ENCODE results near the gene CEP135.

The CEP135 gene

DNA sequence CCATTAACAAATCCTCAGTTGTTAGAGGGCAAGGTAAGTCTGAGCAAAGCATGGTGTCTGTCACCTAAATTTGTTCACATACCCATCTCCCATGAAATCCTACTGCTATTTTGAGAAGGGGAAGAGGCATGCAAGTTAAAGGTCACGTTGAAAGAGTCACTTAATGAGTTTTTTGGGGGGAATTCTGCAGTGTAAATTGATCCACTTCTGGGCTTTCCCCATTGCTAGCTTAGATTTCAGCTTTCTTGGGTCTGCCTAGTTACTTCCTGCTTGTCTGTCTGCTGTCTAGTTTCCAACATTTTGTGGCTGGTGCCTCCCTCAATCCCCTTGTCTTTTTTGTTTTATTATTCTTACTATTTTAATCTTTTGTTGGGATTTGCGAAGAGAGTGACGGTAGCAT is 32.0 kb downstream of the CEP135 start:
- no peak overlapping the region for H3K14ac ChIP-seq (ENCODE audit: low read length)
- no peak overlapping the region for H2AK5ac ChIP-seq (ENCODE audit: low read depth, low read length)
- H2BK15ac ChIP-seq (ENCODE audit: low read length) = no peak overlapping the region
- H2BK12ac ChIP-seq (ENCODE audit: low read length) = no peak overlapping the region
- H3K4me1 ChIP-seq (ENCODE audit: control insufficient read depth in 2 of 2, insufficient read depth in 1 of 2, low read depth in 1 of 2, low read length in 2 of 2) = no peaks in the 10 kb centered on the region
- H2BK120ac ChIP-seq (ENCODE audit: low read depth, low read length) = no peak overlapping the region
- no peak overlapping the region for H2BK5ac ChIP-seq (ENCODE audit: low read length)
- no peak overlapping the region for H3K27ac ChIP-seq (replicated peaks; ENCODE audit: low read length)
- H3K36me3 ChIP-seq (replicated peaks in 1 of 2; ENCODE audit: control insufficient read depth in 2 of 2, insufficient read depth in 2 of 2, low read length in 2 of 2) = peaks cover 4 to 99% of the 10 kb centered on the region in 2 donors
- no CpG with 5 or more reads among the region's 3 CpGs for whole genome bisulfite sequencing, 2 donors (ENCODE audit: extremely low coverage in 2 of 2, insufficient read length in 2 of 2, insufficient replicate concordance in 1 of 2)
- H2AFZ ChIP-seq (ENCODE audit: low read length) = no peak overlapping the region
- H3K18ac ChIP-seq (ENCODE audit: low read length) = no peak overlapping the region
- no peak overlapping the region for H4K91ac ChIP-seq (ENCODE audit: low read depth, low read length, poor library complexity)
- no peaks in the 10 kb centered on the region for H3K79me1 ChIP-seq (ENCODE audit: low read depth, low read length)
- no peak overlapping the region for H4K8ac ChIP-seq (ENCODE audit: low read depth, low read length)
- no peak overlapping the region for H3K4me3 ChIP-seq (ENCODE audit: low read length in 2 of 2)
- H3K4me2 ChIP-seq (ENCODE audit: insufficient read depth, low read length, poor library complexity, severe bottlenecking) = no peak overlapping the region
- no peaks in the 10 kb centered on the region for H3K9me3 ChIP-seq (replicated peaks in 1 of 2; ENCODE audit: control insufficient read depth in 2 of 2, insufficient read depth in 1 of 2, low read depth in 1 of 2, low read length in 2 of 2)
- H3K4ac ChIP-seq (ENCODE audit: low read length) = no peak overlapping the region
- DNase-seq (ENCODE audit: low spot score) = no peak
- no peak overlapping the region for H3K9ac ChIP-seq (ENCODE audit: low read depth, low read length, poor library complexity)
- H3K23ac ChIP-seq (ENCODE audit: low read depth, low read length, poor library complexity) = no peak overlapping the region
- H3K27me3 ChIP-seq (ENCODE audit: control insufficient read depth in 3 of 3, insufficient read depth in 3 of 3, low read depth in 1 of 3, low read length in 3 of 3) = no peaks in the 10 kb centered on the region

- Histone ChIP-seq H3K9me3 (replicated peaks in 1 of 2; ENCODE audit: control insufficient read depth in 2 of 2, insufficient read depth in 1 of 2, low read depth in 1 of 2, low read length in 2 of 2) (no peaks in the 10 kb centered on the region), H3K23ac (ENCODE audit: low read depth, low read length, poor library complexity) (no peak overlapping the region), H3K36me3 (replicated peaks in 1 of 2; ENCODE audit: control insufficient read depth in 2 of 2, insufficient read depth in 2 of 2, low read length in 2 of 2) (peaks cover 4 to 97% of the 10 kb centered on the region in 2 donors), H2AK5ac (ENCODE audit: low read depth, low read length) (no peak overlapping the region), H3K79me1 (ENCODE audit: low read depth, low read length) (no peaks in the 10 kb centered on the region), H3K27me3 (ENCODE audit: control insufficient read depth in 3 of 3, insufficient read depth in 3 of 3, low read depth in 1 of 3, low read length in 3 of 3) (no peaks in the 10 kb centered on the region), H3K27ac (replicated peaks; ENCODE audit: low read length) (no peak overlapping the region), H2AFZ (ENCODE audit: low read length) (no peak overlapping the region), H3K18ac (ENCODE audit: low read length) (no peak overlapping the region), H3K4me3 (ENCODE audit: low read length in 2 of 2) (no peak overlapping the region), H3K9ac (ENCODE audit: low read depth, low read length, poor library complexity) (no peak overlapping the region), H2BK12ac (ENCODE audit: low read length) (no peak overlapping the region), H3K4me1 (ENCODE audit: control insufficient read depth in 2 of 2, insufficient read depth in 1 of 2, low read depth in 1 of 2, low read length in 2 of 2) (no peaks in the 10 kb centered on the region), H3K4me2 (ENCODE audit: insufficient read depth, low read length, poor library complexity, severe bottlenecking) (no peak overlapping the region), H2BK5ac (ENCODE audit: low read length) (no peak overlapping the region), H3K14ac (ENCODE audit: low read length) (no peak overlapping the region), H4K8ac (ENCODE audit: low read depth, low read length) (no peak overlapping the region), H2BK15ac (ENCODE audit: low read length) (no peak overlapping the region), H2BK120ac (ENCODE audit: low read depth, low read length) (no peak overlapping the region), H4K91ac (ENCODE audit: low read depth, low read length, poor library complexity) (no peak overlapping the region), H3K4ac (ENCODE audit: low read length) (no peak overlapping the region)
- no peak for DNase-seq (ENCODE audit: low spot score)
Measured at GRCh38 chr4:55982976-55983375, 34.2 kb downstream of the CEP135 start.

DNA sequence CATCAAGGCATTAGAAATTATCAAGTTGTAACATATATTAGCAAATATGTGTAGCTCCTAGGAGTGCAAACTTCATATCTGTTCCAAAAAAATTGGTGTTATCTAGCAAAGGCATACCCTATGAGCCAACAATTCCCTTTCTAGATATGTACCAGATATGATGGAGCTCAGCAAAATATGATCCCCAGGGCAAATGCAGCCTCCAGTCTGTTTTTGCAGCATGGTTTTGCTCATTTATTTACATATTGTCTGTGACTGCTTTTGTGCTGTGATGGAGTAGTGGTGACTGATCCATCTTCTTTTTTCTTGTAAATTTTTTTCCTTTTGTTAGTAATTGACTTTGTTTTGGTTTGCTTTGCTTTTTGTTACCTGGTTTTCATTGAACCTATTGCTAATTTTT is 41.0 kb downstream of the CEP135 start:
- Histone ChIP-seq H3K36me3 (replicated peaks in 1 of 2; ENCODE audit: control insufficient read depth in 2 of 2, insufficient read depth in 2 of 2, low read length in 2 of 2) (peaks cover 2 to 75% of the 10 kb centered on the region in 2 donors), H3K18ac (ENCODE audit: low read length) (no peak overlapping the region), H3K4me2 (ENCODE audit: insufficient read depth, low read length, poor library complexity, severe bottlenecking) (no peak overlapping the region)

DNA sequence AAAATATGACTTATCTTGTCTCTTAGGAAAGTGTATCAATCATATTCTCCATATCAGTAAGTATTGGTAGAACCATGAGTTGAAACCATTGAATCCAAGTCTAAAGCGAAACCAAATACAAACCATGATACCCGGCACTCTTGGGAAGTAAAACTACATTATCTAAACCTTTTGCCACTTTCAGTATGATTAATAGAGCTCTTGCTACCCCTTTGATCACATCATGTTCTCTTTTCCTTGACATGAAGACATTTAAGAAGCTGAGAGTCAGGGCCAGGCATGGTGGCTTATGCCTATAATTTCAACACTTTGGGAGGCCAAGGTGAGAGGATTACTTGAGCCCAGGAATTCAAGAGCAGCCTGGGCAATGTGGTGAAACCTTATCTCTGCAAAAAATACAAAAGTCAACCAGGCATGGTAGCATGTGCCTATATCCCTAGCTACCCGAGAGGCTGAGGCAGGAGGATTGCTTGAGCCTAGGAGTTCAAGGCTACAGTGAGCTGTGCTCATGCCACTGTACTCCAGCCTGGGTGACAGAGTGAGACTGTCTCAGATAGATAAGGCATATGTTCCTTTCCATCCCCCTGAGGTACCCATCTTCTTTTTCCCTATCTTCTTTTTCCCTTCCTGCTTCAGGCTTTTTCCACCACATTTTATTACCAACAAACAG is 45.4 kb downstream of the CEP135 start:
- Histone ChIP-seq H3K27me3 (ENCODE audit: control insufficient read depth in 3 of 3, insufficient read depth in 3 of 3, low read depth in 1 of 3, low read length in 3 of 3) (no peaks in the 10 kb centered on the region), H2AK5ac (ENCODE audit: low read depth, low read length) (no peak overlapping the region), H3K79me1 (ENCODE audit: low read depth, low read length) (no peaks in the 10 kb centered on the region), H3K9me3 (replicated peaks in 1 of 2; ENCODE audit: control insufficient read depth in 2 of 2, insufficient read depth in 1 of 2, low read depth in 1 of 2, low read length in 2 of 2) (no peaks in the 10 kb centered on the region), H3K27ac (replicated peaks; ENCODE audit: low read length) (no peak overlapping the region), H2AFZ (ENCODE audit: low read length) (no peak overlapping the region), H3K4me3 (ENCODE audit: low read length in 2 of 2) (no peak overlapping the region), H4K91ac (ENCODE audit: low read depth, low read length, poor library complexity) (no peak overlapping the region), H3K23ac (ENCODE audit: low read depth, low read length, poor library complexity) (no peak overlapping the region), H3K18ac (ENCODE audit: low read length) (no peak overlapping the region), H3K9ac (ENCODE audit: low read depth, low read length, poor library complexity) (no peak overlapping the region), H2BK12ac (ENCODE audit: low read length) (no peak overlapping the region), H2BK15ac (ENCODE audit: low read length) (no peak overlapping the region), H3K14ac (ENCODE audit: low read length) (no peak overlapping the region), H3K4me2 (ENCODE audit: insufficient read depth, low read length, poor library complexity, severe bottlenecking) (no peak overlapping the region), H3K36me3 (replicated peaks in 1 of 2; ENCODE audit: control insufficient read depth in 2 of 2, insufficient read depth in 2 of 2, low read length in 2 of 2) (peaks cover 0 to 84% of the 10 kb centered on the region in 2 donors), H4K8ac (ENCODE audit: low read depth, low read length) (no peak overlapping the region), H2BK120ac (ENCODE audit: low read depth, low read length) (no peak overlapping the region), H3K4ac (ENCODE audit: low read length) (no peak overlapping the region), H2BK5ac (ENCODE audit: low read length) (no peak overlapping the region), H3K4me1 (ENCODE audit: control insufficient read depth in 2 of 2, insufficient read depth in 1 of 2, low read depth in 1 of 2, low read length in 2 of 2) (no peaks in the 10 kb centered on the region)
- no CpG with 5 or more reads among the region's 3 CpGs for WGBS, 2 donors (ENCODE audit: extremely low coverage in 2 of 2, insufficient read length in 2 of 2, insufficient replicate concordance in 1 of 2)
- DNase-seq (ENCODE audit: low spot score) = no peak

More for the DNA sequence above, 41.0 kb downstream of the CEP135 start:
- H3K9me3 ChIP-seq (replicated peaks in 1 of 2; ENCODE audit: control insufficient read depth in 2 of 2, insufficient read depth in 1 of 2, low read depth in 1 of 2, low read length in 2 of 2) = no peaks in the 10 kb centered on the region
- no peak overlapping the region for H2BK120ac ChIP-seq (ENCODE audit: low read depth, low read length)
- no peaks in the 10 kb centered on the region for H3K27me3 ChIP-seq (ENCODE audit: control insufficient read depth in 3 of 3, insufficient read depth in 3 of 3, low read depth in 1 of 3, low read length in 3 of 3)
- H3K79me1 ChIP-seq (ENCODE audit: low read depth, low read length) = no peaks in the 10 kb centered on the region
- no peak for DNase-seq (ENCODE audit: low spot score)
- H3K9ac ChIP-seq (ENCODE audit: low read depth, low read length, poor library complexity) = no peak overlapping the region
- no peak overlapping the region for H2BK5ac ChIP-seq (ENCODE audit: low read length)
- H2AFZ ChIP-seq (ENCODE audit: low read length) = no peak overlapping the region
- H2BK12ac ChIP-seq (ENCODE audit: low read length) = no peak overlapping the region
- no peak overlapping the region for H2BK15ac ChIP-seq (ENCODE audit: low read length)
- H4K91ac ChIP-seq (ENCODE audit: low read depth, low read length, poor library complexity) = no peak overlapping the region
- no peak overlapping the region for H3K14ac ChIP-seq (ENCODE audit: low read length)
- H3K4me1 ChIP-seq (ENCODE audit: control insufficient read depth in 2 of 2, insufficient read depth in 1 of 2, low read depth in 1 of 2, low read length in 2 of 2) = no peaks in the 10 kb centered on the region
- no peak overlapping the region for H3K27ac ChIP-seq (replicated peaks; ENCODE audit: low read length)
- H3K23ac ChIP-seq (ENCODE audit: low read depth, low read length, poor library complexity) = no peak overlapping the region
- no peak overlapping the region for H4K8ac ChIP-seq (ENCODE audit: low read depth, low read length)
- no peak overlapping the region for H2AK5ac ChIP-seq (ENCODE audit: low read depth, low read length)
- no peak overlapping the region for H3K4me3 ChIP-seq (ENCODE audit: low read length in 2 of 2)
- no peak overlapping the region for H3K4ac ChIP-seq (ENCODE audit: low read length)

All from neuronal stem cell (in vitro differentiated cells).